ENCODE measurements around the gene UBQLNL. TPM values are rescaled to one million over a fixed set of nuclear protein-coding genes. Genes with fewer than 3 reads are reported as not detected.

Gene UBQLNL
- total and polyA plus RNA-seq, 8 donors, result 0.09 to 1.0 (median 0.23) TPM

- Histone ChIP-seq H3K9me3 (no peaks in the 10 kb centered on the region), H3K4me3 (no peak within 1 kb of the TSS), H3K27ac (no peak within 1 kb of the TSS), H3K36me3 (no peaks in the 10 kb centered on the region), H3K27me3 (no peaks in the 10 kb centered on the region), H3K4me1 (no peaks in the 10 kb centered on the region)
- FAIRE-seq (no peak), ATAC-seq (no peak), DNase-seq (no peak)
- TF ChIP-seq CTCF (IDR thresholded peaks at IDR 0.05), result no peak
- 68 to 93% methylated on average over 4 of the region's 4 CpGs for WGBS, 2 donors
- intact Hi-C loops (cut with DNase I), result no loop called here
Measured at GRCh38 chr11:5509803-5510202, 6.7 kb downstream of the UBQLNL start, which contains the start of gene UBQLN3. Gene UBQLN3, minus strand, starts transcription at chr11:5509957. Its CDS starts 399 bp downstream, at chr11:5509558.

- Histone ChIP-seq H3K4me3 (no peak overlapping the region), H3K27me3 (no peaks in the 10 kb centered on the region), H3K9me3 (no peaks in the 10 kb centered on the region), H3K36me3 (no peaks in the 10 kb centered on the region), H3K27ac (no peak overlapping the region), H3K4me1 (no peaks in the 10 kb centered on the region)
- TF ChIP-seq CTCF (IDR thresholded peaks at IDR 0.05), result no peak
- WGBS, 2 donors, result 84 to 90% methylated on average over 8 of the region's 8 CpGs
- intact Hi-C loops (cut with DNase I), result no loop called here
- FAIRE-seq (no peak), ATAC-seq (no peak), DNase-seq (no peak)
Measured at GRCh38 chr11:5508605-5509004, 7.9 kb downstream of the UBQLNL start.

GRCh38 chr11:5507933-5508305, 8.6 kb downstream of the UBQLNL start:
- no peak for TF ChIP-seq CTCF (IDR thresholded peaks at IDR 0.05)
- Histone ChIP-seq H3K27me3 (no peaks in the 10 kb centered on the region), H3K9me3 (no peaks in the 10 kb centered on the region), H3K4me1 (no peaks in the 10 kb centered on the region), H3K27ac (no peak overlapping the region), H3K36me3 (no peaks in the 10 kb centered on the region), H3K4me3 (no peak overlapping the region)
- no peak for DNase-seq
- ATAC-seq, result no peak
- 64 to 68% methylated on average over 6 of the region's 6 CpGs for WGBS, 2 donors
- FAIRE-seq, result no peak
- intact Hi-C loops (cut with DNase I), result no loop called here

- no peak for FAIRE-seq
- Histone ChIP-seq H3K4me3 (no peak overlapping the region), H3K4me1 (no peaks in the 10 kb centered on the region), H3K27me3 (no peaks in the 10 kb centered on the region), H3K9me3 (no peaks in the 10 kb centered on the region), H3K27ac (no peak overlapping the region), H3K36me3 (no peaks in the 10 kb centered on the region)
- DNase-seq, result no peak
- intact Hi-C loops (cut with DNase I), result no loop called here
- no peak for ATAC-seq
- 71 to 78% methylated on average over 9 of the region's 9 CpGs for WGBS, 2 donors
- no peak for TF ChIP-seq CTCF (IDR thresholded peaks at IDR 0.05)
Measured at GRCh38 chr11:5507177-5507932, 9.1 kb downstream of the UBQLNL start.

- 80 to 81% methylated on average over 9 of the region's 9 CpGs for WGBS, 2 donors
- Histone ChIP-seq H3K36me3 (no peaks in the 10 kb centered on the region), H3K4me1 (no peaks in the 10 kb centered on the region), H3K27me3 (no peaks in the 10 kb centered on the region), H3K27ac (no peak overlapping the region), H3K4me3 (no peak overlapping the region), H3K9me3 (no peaks in the 10 kb centered on the region)
- intact Hi-C loops (cut with DNase I), result no loop called here
- FAIRE-seq (no peak), DNase-seq (no peak), ATAC-seq (no peak)
- no peak for TF ChIP-seq CTCF (IDR thresholded peaks at IDR 0.05)
Measured at GRCh38 chr11:5505363-5506048, 11.0 kb downstream of the UBQLNL start.

All from pancreas (tissue), 10 donors.